BJ (cell line): ENCODE data around the gene PALLD. TPM values are rescaled to one million over a fixed set of nuclear protein-coding genes. Genes with fewer than 3 reads are reported as not detected.

Experiments used
- CTCF ChIA-PET: fragments of 350-600 bp; formaldehyde crosslinking; extraction: SDS; loops from one replicate; lab custom pipeline; 2021; ENCODE audit warnings: antibody characterized with exemption, inconsistent platforms; lab: Yijun Ruan, JAX
- POLR2A ChIA-PET: fragments of 300-600 bp; sonication (Branson Sonifier 250); formaldehyde crosslinking; extraction: SDS; loops from one replicate; lab custom pipeline; 2021; ENCODE audit warnings: antibody characterized with exemption; lab: Charles Lee
- DNase-seq: peaks from one replicate; pipeline ENCODE4 v3.0.0-alpha.2; 2011; ENCODE audit warnings: low read depth
- H3K27me3 ChIP-seq: 2 replicates; pipeline ENCODE4 v1.6.0; 2011; ENCODE audit warnings: low read length; ENCODE audit not compliant: control insufficient read depth, insufficient read depth
- H3K36me3 ChIP-seq: 2 replicates; pipeline ENCODE4 v1.5.1; 2011; ENCODE audit warnings: low read length; ENCODE audit not compliant: control insufficient read depth, insufficient read depth
- H3K4me3 ChIP-seq: 2 replicates; pipeline ENCODE4 v1.5.1; 2011; ENCODE audit warnings: low read depth, mild to moderate bottlenecking, control low read depth, low read length
- polyA plus RNA-seq: library from polyadenylated mRNA; depleted of rRNA; stranded (reverse); fragments of >200 nt; gene quantifications from 2 replicates; pipeline ENCODE4 v1.2.3, GENCODE V29; 2011
- TF ChIP-seq, protein P1 (sequence below): IDR thresholded peaks from 2 replicates; pipeline ENCODE4 v1.5.1; 2011; ENCODE audit warnings: low read depth, mild to moderate bottlenecking, control low read depth, inconsistent platforms, low read length, moderate library complexity; ENCODE audit not compliant: insufficient read depth

The PALLD gene
- polyA plus RNA-seq, 1 experiment, result 30.3 TPM

DNA sequence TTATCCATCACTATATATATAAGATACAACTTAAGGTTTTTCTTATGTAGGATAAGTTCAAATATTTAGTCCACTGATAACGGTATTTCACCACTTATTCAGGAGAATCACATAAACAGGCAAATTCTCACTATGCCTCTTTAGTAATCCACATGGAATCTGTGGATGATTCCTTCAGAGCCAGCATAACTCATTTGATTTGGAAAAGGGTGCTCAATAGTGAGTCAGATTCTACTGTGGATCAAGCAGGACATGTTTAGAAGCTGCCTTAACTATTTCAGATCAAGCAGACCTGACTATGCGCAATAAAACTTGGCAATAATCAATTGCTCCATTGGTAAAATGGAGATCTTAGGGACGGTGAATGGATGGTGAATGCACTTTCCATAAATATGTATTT, 329.1 kb downstream of the PALLD start:
- H3K27me3 ChIP-seq, result no peaks in the 10 kb centered on the region
- no peak for DNase-seq
- CTCF ChIA-PET, result interaction anchor here (0.6 kb wide), 1 partner anchor 283 kb away, joined by 4 read pairs; no protein-coding TSS in a partner anchor
- TF ChIP-seq, protein P1, sequence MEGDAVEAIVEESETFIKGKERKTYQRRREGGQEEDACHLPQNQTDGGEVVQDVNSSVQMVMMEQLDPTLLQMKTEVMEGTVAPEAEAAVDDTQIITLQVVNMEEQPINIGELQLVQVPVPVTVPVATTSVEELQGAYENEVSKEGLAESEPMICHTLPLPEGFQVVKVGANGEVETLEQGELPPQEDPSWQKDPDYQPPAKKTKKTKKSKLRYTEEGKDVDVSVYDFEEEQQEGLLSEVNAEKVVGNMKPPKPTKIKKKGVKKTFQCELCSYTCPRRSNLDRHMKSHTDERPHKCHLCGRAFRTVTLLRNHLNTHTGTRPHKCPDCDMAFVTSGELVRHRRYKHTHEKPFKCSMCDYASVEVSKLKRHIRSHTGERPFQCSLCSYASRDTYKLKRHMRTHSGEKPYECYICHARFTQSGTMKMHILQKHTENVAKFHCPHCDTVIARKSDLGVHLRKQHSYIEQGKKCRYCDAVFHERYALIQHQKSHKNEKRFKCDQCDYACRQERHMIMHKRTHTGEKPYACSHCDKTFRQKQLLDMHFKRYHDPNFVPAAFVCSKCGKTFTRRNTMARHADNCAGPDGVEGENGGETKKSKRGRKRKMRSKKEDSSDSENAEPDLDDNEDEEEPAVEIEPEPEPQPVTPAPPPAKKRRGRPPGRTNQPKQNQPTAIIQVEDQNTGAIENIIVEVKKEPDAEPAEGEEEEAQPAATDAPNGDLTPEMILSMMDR, result no peak
- POLR2A ChIA-PET, result interaction anchor here (0.5 kb wide), 1 partner anchor 10 kb away, joined by 4 read pairs; no protein-coding TSS in a partner anchor
- no peaks in the 10 kb centered on the region for H3K36me3 ChIP-seq
- H3K4me3 ChIP-seq, result no peak overlapping the region

- CTCF ChIA-PET, result no interaction called here
- no peak for DNase-seq
- H3K27me3 ChIP-seq, result no peaks in the 10 kb centered on the region
- H3K4me3 ChIP-seq, result no peak overlapping the region
- POLR2A ChIA-PET, result interaction anchor here (0.5 kb wide), 1 partner anchor 11 kb away, joined by 4 read pairs; no protein-coding TSS in a partner anchor
- no peaks in the 10 kb centered on the region for H3K36me3 ChIP-seq
- TF ChIP-seq, protein P1, result no peak
Measured at GRCh38 chr4:168826620-168827019, 329.8 kb downstream of the PALLD start.

DNA sequence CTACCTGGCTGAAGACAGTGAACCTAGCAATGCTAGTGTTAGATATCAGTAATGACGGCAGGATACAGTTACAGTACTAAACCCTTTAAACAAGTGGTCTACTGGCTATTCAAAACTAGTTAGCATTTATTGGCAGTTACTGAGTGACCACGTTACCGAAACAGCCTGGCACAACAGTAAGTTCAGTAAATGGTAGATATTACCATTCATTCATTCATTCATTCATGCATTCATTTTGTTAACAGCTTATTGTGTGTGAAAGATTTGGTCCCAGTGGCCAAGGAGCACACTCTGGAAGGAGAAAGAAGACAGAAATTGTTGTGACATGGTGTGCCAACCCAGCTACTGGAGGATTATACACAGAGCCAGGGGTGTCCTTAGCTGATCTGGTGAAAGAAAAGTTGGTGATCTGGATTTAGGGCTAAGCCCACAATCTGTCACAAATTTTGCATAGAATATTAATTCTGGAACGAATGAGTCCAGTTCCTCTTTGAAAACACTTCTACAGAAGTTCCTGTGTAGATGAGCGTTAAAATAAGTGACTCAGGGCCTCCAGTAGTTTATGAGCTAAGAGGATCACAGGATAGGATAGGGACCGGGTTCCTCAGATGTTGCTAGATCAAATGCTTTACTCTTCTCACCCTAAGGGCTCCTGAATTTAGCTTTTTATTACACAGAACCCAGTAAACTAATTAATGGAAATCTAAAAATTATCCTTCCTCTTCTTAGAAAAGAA, 334.1 kb downstream of the PALLD start:
- POLR2A ChIA-PET, result interaction anchor here (0.7 to 2.0 kb wide), 2 partner anchors 15 to 73 kb away, joined by 3 to 16 read pairs; no protein-coding TSS in a partner anchor
- Histone ChIP-seq H3K27me3 (no peaks in the 10 kb centered on the region), H3K4me3 (no peak overlapping the region), H3K36me3 (no peaks in the 10 kb centered on the region)
- no peak for DNase-seq
- CTCF ChIA-PET, result interaction anchor here (0.6 to 4.2 kb wide), 8 partner anchors 8 to 245 kb away, joined by 3 to 27 read pairs (median 8); no protein-coding TSS in a partner anchor
- TF ChIP-seq, protein P1, result no peak

DNA sequence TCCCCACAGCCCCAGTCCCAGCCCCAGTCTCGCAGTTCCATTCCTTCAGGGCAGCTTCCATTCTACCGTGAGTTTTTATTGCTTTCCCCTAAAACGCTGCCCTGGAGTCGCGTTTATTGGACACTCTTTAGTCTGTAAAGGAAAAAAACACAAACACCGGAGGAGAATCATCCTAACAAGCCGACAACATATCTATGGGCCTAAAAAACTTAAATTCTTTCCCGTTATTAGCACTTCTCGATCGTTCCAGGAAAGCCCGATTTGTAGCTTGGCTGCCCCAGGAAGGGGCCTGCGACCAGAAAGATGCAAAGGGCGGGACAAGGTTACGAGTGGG, 334.7 kb downstream of the PALLD start:
- CTCF ChIA-PET, result interaction anchor here (0.6 to 4.2 kb wide), 11 partner anchors 9 to 245 kb away, joined by 3 to 27 read pairs (median 4); no protein-coding TSS in a partner anchor
- DNase-seq, result no peak
- peak overlapping the region; percentile 95 for H3K4me3 ChIP-seq
- no peaks in the 10 kb centered on the region for H3K27me3 ChIP-seq
- TF ChIP-seq, protein P1, result no peak
- H3K36me3 ChIP-seq, result no peaks in the 10 kb centered on the region
- POLR2A ChIA-PET, result interaction anchor here (0.6 to 2.0 kb wide), 5 partner anchors 8 to 268 kb away, joined by 3 to 16 read pairs (median 3); no protein-coding TSS in a partner anchor
